K562 (cell line): ENCODE measurements around the gene KRTCAP2. TPM values are rescaled to one million over a fixed set of nuclear protein-coding genes. Genes with fewer than 3 reads are reported as not detected.

Experiments used
- ATAC-seq: fragments of 200-7000 bp; cut with Tn5 transposase; 3 replicates; pipeline ENCODE4 v1.9.1; 2020; ENCODE audit warnings: moderate library complexity
- BruUV-seq: library from RNA; stranded (reverse); fragments of 400-500 nt; replicated peaks from 2 replicates; lab custom pipeline; 2021; lab: Mats Ljungman, UMichigan
- CTCF ChIA-PET: fragments of 300-600 bp; formaldehyde crosslinking; extraction: SDS; loops from one replicate; lab custom pipeline; 2021; ENCODE audit warnings: low intra/inter-chr PET ratio; lab: Yijun Ruan, JAX
- POLR2A ChIA-PET: fragments of 300-600, 350-650 bp; sonication (Branson Sonifier 250); formaldehyde crosslinking; extraction: SDS; loops from one replicate; lab custom pipeline; 2021; ENCODE audit warnings: antibody characterized with exemption, inconsistent platforms; lab: Yijun Ruan, JAX
- DNase-seq, 4 experiments: peaks; one replicate each; pipeline versions ENCODE4 v3.0.0 to v3.0.0-alpha.2; 2011 to 2018; ENCODE audit warnings: low spot score in 3 of 4, mixed read lengths in 3 of 4; ENCODE audit errors: extremely low read depth in 1 of 4
- FAIRE-seq: peaks from 2 replicates; lab custom pipeline; 2011; peaks lifted over from hg19 to GRCh38; lab: Jason Lieb, UNC
- H2AFZ ChIP-seq: 2 replicates; pipeline ENCODE4 v1.6.0; 2011; ENCODE audit warnings: low read depth, low read length, control low read depth, inconsistent platforms
- H3K27ac ChIP-seq: fragments of 200-600 bp; 3 replicates; pipeline ENCODE4 v1.8.0; 2011; ENCODE audit warnings: low read depth, mild to moderate bottlenecking, control low read depth, inconsistent platforms, low read length, moderate library complexity, mixed read lengths; ENCODE audit errors: extremely low read depth
- H3K27me3 ChIP-seq, 2 experiments: fragments of 300-600 bp in 1 of 2; 2 replicates in 1 of 2; 3 replicates in 1 of 2; pipeline versions ENCODE4 v1.6.0 to v1.8.0; 2011; ENCODE audit warnings: inconsistent platforms in 2 of 2, low read length in 2 of 2, mild to moderate bottlenecking in 1 of 2, mixed read lengths in 1 of 2, moderate library complexity in 1 of 2; ENCODE audit not compliant: control insufficient read depth in 2 of 2, insufficient read depth in 2 of 2
- H3K36me3 ChIP-seq: fragments of 300-600 bp; 3 replicates; pipeline ENCODE4 v1.8.0; 2011; ENCODE audit warnings: mild to moderate bottlenecking, low read length, inconsistent platforms; ENCODE audit not compliant: control insufficient read depth, insufficient read depth
- H3K4me1 ChIP-seq, 2 experiments: fragments of 200-600 bp in 1 of 2; replicated peaks in 1 of 2; 2 replicates in 1 of 2; 3 replicates in 1 of 2; pipeline versions ENCODE4 v1.5.1 to v1.8.0; 2011; ENCODE audit warnings: inconsistent platforms in 2 of 2, low read length in 2 of 2, mild to moderate bottlenecking in 1 of 2, mixed read lengths in 1 of 2, moderate library complexity in 1 of 2; ENCODE audit not compliant: control insufficient read depth in 2 of 2, insufficient read depth in 2 of 2
- H3K4me2 ChIP-seq: 2 replicates; pipeline ENCODE4 v1.6.1; 2011; ENCODE audit warnings: low read length, control low read depth, inconsistent platforms, mixed read lengths; ENCODE audit not compliant: insufficient read depth
- H3K4me3 ChIP-seq: fragments of 200-600 bp; sonication (generic), shearing (Covaris generic); 2 replicates; pipeline ENCODE4 v1.5.1; 2016; ENCODE audit warnings: control low read depth, inconsistent platforms
- H3K79me2 ChIP-seq: fragments of 200-600 bp; 3 replicates; pipeline ENCODE4 v1.8.0; 2011; ENCODE audit warnings: low read length, inconsistent platforms; ENCODE audit not compliant: control insufficient read depth, insufficient read depth
- H3K9ac ChIP-seq, 2 experiments: 2 replicates each; pipeline versions ENCODE4 v1.6.0 to v1.6.1; 2011; ENCODE audit warnings: low read depth in 2 of 2, low read length in 2 of 2, control low read depth in 1 of 2, inconsistent platforms in 1 of 2, mild to moderate bottlenecking in 1 of 2, mixed read lengths in 1 of 2; ENCODE audit not compliant: insufficient read depth in 1 of 2
- H3K9me1 ChIP-seq: one replicate; pipeline ENCODE4 v1.6.0; 2011; ENCODE audit warnings: inconsistent platforms, mild to moderate bottlenecking, low read length, moderate library complexity; ENCODE audit not compliant: control insufficient read depth, insufficient read depth
- H3K9me3 ChIP-seq: replicated peaks from 2 replicates; pipeline ENCODE4 v1.5.1; 2011; ENCODE audit warnings: low read depth, low read length, inconsistent platforms; ENCODE audit not compliant: control insufficient read depth, insufficient read depth
- H4K20me1 ChIP-seq: replicated peaks from 2 replicates; pipeline ENCODE4 v1.6.1; 2011; ENCODE audit warnings: low read length, inconsistent platforms, mixed read lengths; ENCODE audit not compliant: control insufficient read depth, insufficient read depth
- HEY1 ChIP-seq: fragments of 250-450 bp; sonication (Bioruptor Pico); IDR thresholded peaks from 2 replicates; pipeline ENCODE4 v1.5.0; 2020; ENCODE audit warnings: mild to moderate bottlenecking, moderate library complexity, borderline replicate concordance
- MTA3 ChIP-seq: fragments of 450-650 bp; formaldehyde crosslinking; IDR thresholded peaks from 2 replicates; pipeline ENCODE4 v1.6.1; 2017; ENCODE audit warnings: mild to moderate bottlenecking, borderline replicate concordance
- MXI1 ChIP-seq: IDR thresholded peaks from 2 replicates; pipeline ENCODE4 v1.6.1; 2011; ENCODE audit warnings: low read depth, mild to moderate bottlenecking, improper control_type of control experiment, low read length
- POLR2G ChIP-seq: fragments of 200-400 bp; formaldehyde crosslinking; IDR thresholded peaks from 2 replicates; pipeline ENCODE4 v1.6.1; 2017; ENCODE audit warnings: low read depth, mild to moderate bottlenecking, antibody characterized with exemption, low read length, moderate library complexity
- TEAD4 ChIP-seq, 2 experiments: sonication (generic) in 1 of 2; formaldehyde crosslinking in 1 of 2; IDR thresholded peaks; 2 replicates each; pipeline versions ENCODE4 v1.6.1 to v1.8.0; 2012 to 2022; ENCODE audit warnings: borderline replicate concordance in 1 of 2, inconsistent platforms in 1 of 2, low read length in 1 of 2, mild to moderate bottlenecking in 1 of 2, missing genetic modification reagents in 1 of 2
- ZNF444 ChIP-seq: fragments of 250-450 bp; sonication (Bioruptor Pico); IDR thresholded peaks from 2 replicates; pipeline ENCODE4 v1.4.0; 2020; ENCODE audit warnings: mild to moderate bottlenecking, moderate library complexity
- WGBS: fragments of 100-300 bp; shearing (Covaris generic); methylation state at CpG from one replicate; pipeline ENCODE4 v1.1.6; 2016; ENCODE audit warnings: low coverage, mixed read lengths; ENCODE audit not compliant: insufficient coverage; ENCODE audit errors: missing lambda C conversion rate; 5-methylcytosine and 5-hydroxymethylcytosine counted together
- in situ Hi-C: fragments of 300-500 bp; cut with MboI; formaldehyde crosslinking; loops from 4 replicates; pipeline ENCODE4 v1.15.0; 2018; ENCODE audit warnings: inconsistent platforms, mixed read lengths
- intact Hi-C: fragments of 100-400 bp; cut with micrococcal nuclease; formaldehyde crosslinking; loops from 2 replicates; pipeline ENCODE4 v1.14.2; 2022
- polyA plus RNA-seq, 8 experiments: library from polyadenylated mRNA; depleted of rRNA in 4 of 8; stranded (reverse) in 5 of 8; unstranded in 3 of 8; fragments of >200 nt; fragmentation: Nextera tagmentation in 2 of 8; fragmentation: Illumina TruSeq in 1 of 8; extraction: Ambion mirVana in 2 of 8; extraction: Trizol in 1 of 8; gene quantifications; 2 replicates each; pipeline versions ENCODE4 v1.2.1 to v1.2.3, GENCODE V29; 2011 to 2014; ENCODE audit warnings: inconsistent platforms in 1 of 8, missing spikeins in 1 of 8
- total RNA-seq, 7 experiments: library from RNA; depleted of rRNA in 6 of 7; stranded (reverse); fragments of >200 nt in 6 of 7; fragmentation: Illumina TruSeq in 2 of 7; extraction: Trizol in 2 of 7; gene quantifications; 2 replicates each; pipeline versions ENCODE4 v1.2.1 to v1.2.3, GENCODE V29; 2011 to 2021; ENCODE audit warnings: low replicate concordance in 1 of 7

KRTCAP2 gene
- total and polyA plus RNA-seq, 9 of the 15 experiments (the other 6 are each of a cell fraction or from before 2014, with no cell fraction given), result 126 to 436 (median 244) TPM

DNA sequence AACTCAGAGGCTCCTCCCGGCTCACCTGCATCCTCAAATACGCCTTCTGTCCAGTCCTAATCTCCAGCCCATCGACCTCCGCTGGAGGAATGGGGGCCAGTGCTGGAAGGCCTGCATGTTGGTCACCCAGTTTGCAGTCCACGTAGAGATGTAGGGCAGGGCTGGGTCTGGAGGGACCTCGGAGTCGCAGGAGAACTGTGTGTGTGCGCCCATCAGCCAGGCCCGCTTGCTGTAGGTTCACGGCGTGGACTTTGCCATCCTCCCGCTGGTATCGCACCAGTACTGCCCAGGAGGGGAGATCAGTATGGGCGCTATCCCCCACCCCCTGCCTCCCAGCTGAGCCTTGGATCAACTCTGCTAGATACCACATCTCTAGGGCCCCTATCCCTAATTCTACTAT is 31.9 kb upstream of the KRTCAP2 start:
- no peaks in the 10 kb centered on the region for H3K9me1 ChIP-seq
- H3K79me2 ChIP-seq, result peaks cover 14% of the 10 kb centered on the region
- H3K27me3 ChIP-seq, result no peaks in the 10 kb centered on the region
- no peak overlapping the region for H3K4me3 ChIP-seq
- H3K27ac ChIP-seq, result no peak overlapping the region
- FAIRE-seq (no peak), ATAC-seq (no peak), DNase-seq (no peak)
- BruUV-seq, result no TSS peak
- peaks cover 19 to 37% of the 10 kb centered on the region in 2 experiments for H3K4me1 ChIP-seq
- no peak overlapping the region for H2AFZ ChIP-seq
- H3K36me3 ChIP-seq, result peaks cover 8% of the 10 kb centered on the region; the same call in 2 of the 3 replicates
- peak overlapping the region in 1 of 2 experiments; percentile 74; a peak in 2 of 4 replicates for H3K9ac ChIP-seq
- CTCF ChIA-PET, result no interaction called here
- in situ Hi-C loops, result loop anchor here (5.0 kb wide), 1 partner anchor 392 kb away; no protein-coding TSS in a partner anchor
- POLR2A ChIA-PET, result no interaction called here
- intact Hi-C loops, result no loop called here
- peaks cover 3% of the 10 kb centered on the region; the same call in 1 of the 2 replicates for H3K9me3 ChIP-seq
- no peaks in the 10 kb centered on the region for H4K20me1 ChIP-seq
- no peak overlapping the region for H3K4me2 ChIP-seq
- WGBS, result 71% methylated on average over 14 of the region's 14 CpGs
- no peak for TF ChIP-seq MTA3
- TF ChIP-seq TEAD4 (IDR thresholded peaks at IDR 0.05; ENCODE audit: low read length), result no peak
- peak; percentile 20; the same call in 1 of the 2 replicates for TF ChIP-seq TEAD4 (CRISPR knock-in tag; IDR thresholded peaks at IDR 0.05; ENCODE audit: borderline replicate concordance)

DNA sequence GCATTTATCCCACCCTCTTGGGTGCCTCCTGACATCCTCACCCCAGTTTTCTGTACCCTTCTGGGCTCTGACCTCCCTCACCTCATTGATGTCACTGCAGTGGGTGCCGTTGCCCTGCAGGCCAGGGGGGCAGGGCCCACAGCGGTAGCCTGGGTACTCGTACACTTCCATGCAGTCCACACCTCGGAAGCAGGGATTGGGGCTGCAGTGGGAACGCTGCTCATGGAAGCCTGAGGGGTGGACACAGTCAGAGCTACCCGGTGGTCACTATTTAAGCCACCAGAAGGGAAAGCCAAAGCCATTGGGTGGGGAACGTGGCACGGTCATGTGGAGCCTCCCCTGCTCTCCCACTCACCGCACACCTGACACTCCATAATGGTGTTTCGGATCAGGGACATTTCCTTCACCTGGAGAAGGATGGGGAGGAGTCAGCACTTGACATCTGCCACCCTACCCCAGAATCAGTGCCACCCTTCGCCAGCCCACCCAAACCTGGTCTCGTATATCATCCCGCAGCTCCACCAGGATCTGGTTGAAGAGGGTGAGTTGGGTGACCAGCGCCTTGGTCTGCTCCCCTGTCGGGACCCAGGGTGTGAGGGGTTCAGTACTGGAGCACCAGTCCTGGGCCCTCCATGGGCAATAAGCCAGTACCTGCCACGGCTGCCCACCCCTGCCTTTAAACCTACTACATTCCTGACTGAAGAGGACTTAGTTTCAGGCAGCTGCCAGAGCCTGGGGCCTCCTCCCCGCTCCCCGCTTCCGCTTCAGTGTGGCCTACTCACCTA is 29.8 kb upstream of the KRTCAP2 start:
- in situ Hi-C loops, result no loop called here
- Histone ChIP-seq H3K36me3 (peaks cover 14% of the 10 kb centered on the region; the same call in 2 of the 3 replicates), H2AFZ (no peak overlapping the region), H3K9me1 (no peaks in the 10 kb centered on the region), H4K20me1 (no peaks in the 10 kb centered on the region), H3K9me3 (no peaks in the 10 kb centered on the region), H3K4me3 (no peak overlapping the region), H3K4me1 (peaks cover 13 to 22% of the 10 kb centered on the region in 2 experiments), H3K27ac (no peak overlapping the region), H3K79me2 (no peaks in the 10 kb centered on the region), H3K27me3 (no peaks in the 10 kb centered on the region), H3K9ac (peak overlapping the region in 1 of 2 experiments; percentile 82; a peak in 1 of 4 replicates), H3K4me2 (no peak overlapping the region)
- ATAC-seq (no peak), DNase-seq (no peak), FAIRE-seq (no peak)
- no TSS peak for BruUV-seq
- ChIA-PET POLR2A (no interaction called here), CTCF (no interaction called here)
- intact Hi-C loops, result no loop called here
- TF ChIP-seq MXI1 (no peak), POLR2G (0 out of 2 replicates have a peak, but pooled peaks have one; percentile 31), ZNF444 (CRISPR knock-in tag) (no peak), HEY1 (no peak)
- 82% methylated on average over 18 of the region's 19 CpGs for WGBS
